Measurements from ENCODE around the gene FGFR2. TPM values are rescaled to one million over a fixed set of nuclear protein-coding genes. Genes with fewer than 3 reads are reported as not detected.

The FGFR2 gene
- total RNA-seq, 1 experiment from 2014 or later, result 19.7 TPM

DNA sequence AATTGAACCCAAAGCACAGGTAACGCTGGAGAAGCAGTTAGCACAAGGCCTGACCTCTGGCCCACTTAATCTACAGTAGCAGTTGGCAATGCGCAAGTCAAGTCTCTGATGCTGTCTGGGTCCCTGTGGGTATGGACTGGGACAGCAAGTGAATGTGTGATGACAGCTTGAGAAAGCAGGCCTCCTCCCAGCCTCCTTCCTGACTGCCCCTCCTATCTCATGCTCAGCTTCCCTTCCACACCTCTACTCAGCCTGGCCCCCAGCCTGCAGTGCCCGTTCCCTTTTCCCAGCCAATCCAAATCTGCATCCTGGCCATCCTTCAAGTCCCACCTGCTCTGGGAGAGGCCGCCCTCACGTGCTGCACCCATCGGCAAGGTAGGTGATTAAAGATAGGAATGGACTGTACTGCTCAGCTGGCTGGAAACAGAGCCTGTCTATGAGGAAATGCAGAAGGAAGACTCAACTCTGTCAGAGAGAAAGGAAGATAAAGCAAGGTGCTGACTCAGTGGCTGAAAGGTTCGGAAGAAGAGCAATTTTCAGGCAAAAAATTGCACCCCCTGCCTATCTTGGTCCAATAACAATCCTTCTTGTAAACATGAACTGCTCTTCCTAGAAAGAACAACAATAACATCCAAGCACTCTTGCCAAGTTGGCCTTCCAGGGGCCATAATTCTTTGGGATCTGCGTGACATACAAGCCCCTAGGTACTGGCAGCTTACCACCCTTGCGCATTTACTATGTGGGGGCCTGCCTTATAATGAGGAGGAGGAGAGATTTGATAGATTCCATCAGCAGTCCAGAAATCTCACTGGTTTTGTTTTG is 16.6 kb upstream of the FGFR2 start:
- intact Hi-C loops (cut with micrococcal nuclease), result no loop called here
- ChIA-PET CTCF (interaction anchor here (1.3 kb wide), 1 partner anchor 666 kb away, joined by 3 read pairs; no protein-coding TSS in a partner anchor), POLR2A (no interaction called here), RAD21 (ENCODE audit: low non-redundant PET in 1 of 2, low total read pairs in 2 of 2, uncharacterized antibody in 2 of 2, unreplicated experiment in 2 of 2) (no interaction called here)
- Histone ChIP-seq H3K36me3 (ENCODE audit: control insufficient read depth in 1 of 2, insufficient read depth in 2 of 2, low read length in 2 of 2) (no peaks in the 10 kb centered on the region), H3K4me2 (ENCODE audit: low read length) (no peak overlapping the region), H2AFZ (ENCODE audit: low read depth, low read length, poor library complexity, severe bottlenecking) (no peak overlapping the region), H3K79me2 (ENCODE audit: insufficient read depth, low read length) (no peaks in the 10 kb centered on the region), H4K20me1 (ENCODE audit: insufficient read depth) (no peaks in the 10 kb centered on the region), H3K9me2 (ENCODE audit: insufficient read depth) (no peaks in the 10 kb centered on the region), H3K4me3 (replicated peaks in 1 of 2; ENCODE audit: low read depth in 1 of 2, low read length in 2 of 2) (no peak overlapping the region), H3K9ac (ENCODE audit: low read length) (no peak overlapping the region), H3K4me1 (ENCODE audit: control insufficient read depth in 1 of 2, insufficient read depth in 2 of 2, low read length in 2 of 2) (peaks cover 5 to 6% of the 10 kb centered on the region in 2 experiments; a peak in 3 of 4 replicates), H3K27ac (ENCODE audit: low read depth, low read length) (no peak overlapping the region), H3K9me3 (ENCODE audit: control insufficient read depth in 1 of 2, insufficient read depth in 1 of 2, low read depth in 1 of 2, low read length in 2 of 2) (no peaks in the 10 kb centered on the region), H3K27me3 (ENCODE audit: insufficient read depth, low read length) (no peaks in the 10 kb centered on the region)
- ATAC-seq (no peak), DNase-seq (ENCODE audit: low read depth, low spot score) (no peak)
- no peak for TF ChIP-seq ELF1 (IDR thresholded peaks at IDR 0.05; ENCODE audit: borderline replicate concordance, low read depth)
- TF ChIP-seq FOSL1 (IDR thresholded peaks at IDR 0.05; ENCODE audit: low read depth), result no peak
- TF ChIP-seq JUND (IDR thresholded peaks at IDR 0.05), result no peak
- no peak for TF ChIP-seq CBX3 (IDR thresholded peaks at IDR 0.05; ENCODE audit: low read depth)
- TF ChIP-seq CEBPB (IDR thresholded peaks at IDR 0.05; ENCODE audit: low read depth), result no peak
- TF ChIP-seq EZH2 (IDR thresholded peaks at IDR 0.05), result no peak
- TF ChIP-seq TCF7L2 (IDR thresholded peaks at IDR 0.05; ENCODE audit: borderline replicate concordance, extremely low read depth, insufficient read depth, insufficient read length), result no peak
- no peak for TF ChIP-seq EZH2phosphoT487 (IDR thresholded peaks at IDR 0.05; ENCODE audit: borderline replicate concordance)
- TF ChIP-seq RAD21 (IDR thresholded peaks at IDR 0.05; ENCODE audit: low read depth), result no peak
- no peak for TF ChIP-seq POLR2A (IDR thresholded peaks at IDR 0.05; ENCODE audit: borderline replicate concordance, extremely low read depth, insufficient read depth, insufficient read length)
- TF ChIP-seq, protein P1, sequence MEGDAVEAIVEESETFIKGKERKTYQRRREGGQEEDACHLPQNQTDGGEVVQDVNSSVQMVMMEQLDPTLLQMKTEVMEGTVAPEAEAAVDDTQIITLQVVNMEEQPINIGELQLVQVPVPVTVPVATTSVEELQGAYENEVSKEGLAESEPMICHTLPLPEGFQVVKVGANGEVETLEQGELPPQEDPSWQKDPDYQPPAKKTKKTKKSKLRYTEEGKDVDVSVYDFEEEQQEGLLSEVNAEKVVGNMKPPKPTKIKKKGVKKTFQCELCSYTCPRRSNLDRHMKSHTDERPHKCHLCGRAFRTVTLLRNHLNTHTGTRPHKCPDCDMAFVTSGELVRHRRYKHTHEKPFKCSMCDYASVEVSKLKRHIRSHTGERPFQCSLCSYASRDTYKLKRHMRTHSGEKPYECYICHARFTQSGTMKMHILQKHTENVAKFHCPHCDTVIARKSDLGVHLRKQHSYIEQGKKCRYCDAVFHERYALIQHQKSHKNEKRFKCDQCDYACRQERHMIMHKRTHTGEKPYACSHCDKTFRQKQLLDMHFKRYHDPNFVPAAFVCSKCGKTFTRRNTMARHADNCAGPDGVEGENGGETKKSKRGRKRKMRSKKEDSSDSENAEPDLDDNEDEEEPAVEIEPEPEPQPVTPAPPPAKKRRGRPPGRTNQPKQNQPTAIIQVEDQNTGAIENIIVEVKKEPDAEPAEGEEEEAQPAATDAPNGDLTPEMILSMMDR (IDR thresholded peaks at IDR 0.05 in 2 of 3, conservative IDR thresholded peaks at IDR 0.05 in 1 of 3; ENCODE audit: borderline replicate concordance in 1 of 3, insufficient read depth in 1 of 3, low read depth in 2 of 3, low read length in 2 of 3), result no peak
- BruUV-seq (replicated peaks), result no TSS peak
